Stimulated activated CD4-positive, alpha-beta T cell treated with anti-CD3 and anti-CD28 coated beads, TNF-alpha, amount 100 ng/mL, for 4 hours (primary cell): ENCODE results near the gene KIAA2012.

Experiments
- DNase-seq, 3 experiments: peaks; one replicate each; pipeline ENCODE4 v3.0.0-alpha.2; 2020; ENCODE audit warnings: low read depth in 3 of 3

Gene KIAA2012

DNA sequence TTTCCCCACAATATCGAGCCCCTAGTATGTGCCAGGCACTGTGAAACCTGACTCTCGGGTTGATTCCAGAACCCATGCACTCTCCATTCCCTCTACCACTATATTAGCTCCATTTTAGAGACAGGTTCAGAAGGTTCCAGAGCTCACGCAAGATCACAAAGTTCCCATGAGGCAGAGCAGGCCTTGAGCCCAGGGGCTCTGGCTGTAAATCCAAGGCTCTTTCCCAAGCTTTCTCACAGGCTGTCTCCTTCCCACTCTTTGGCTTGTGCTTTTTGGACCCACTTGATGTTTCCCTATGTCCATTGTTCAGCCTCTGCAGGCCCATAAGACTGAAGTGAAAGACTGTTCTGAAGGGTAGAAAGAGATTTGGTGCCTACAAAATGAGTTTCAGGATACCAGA, 15.7 kb downstream of the KIAA2012 start:
- DNase-seq, result no peak

DNA sequence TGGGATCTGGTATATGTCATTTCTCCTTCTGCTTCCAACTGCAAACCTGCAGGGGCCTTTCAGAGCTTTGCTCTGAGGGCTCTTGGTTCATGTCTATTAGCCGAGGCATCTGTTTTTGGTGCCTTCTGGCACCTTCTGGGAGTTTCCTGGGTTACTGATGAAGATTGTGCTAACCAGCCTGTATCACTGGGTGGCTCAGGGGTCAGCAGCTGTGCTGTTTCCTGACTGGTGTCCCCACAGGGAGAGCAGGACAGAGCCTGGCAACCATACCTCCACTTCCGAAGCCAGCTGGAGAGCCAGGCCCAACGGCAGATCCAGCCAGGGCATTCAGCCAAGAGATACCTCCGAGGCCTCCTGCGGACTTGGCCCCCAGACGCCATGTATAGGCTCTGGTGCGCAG, 17.5 kb downstream of the KIAA2012 start:
- no peak for DNase-seq

DNA sequence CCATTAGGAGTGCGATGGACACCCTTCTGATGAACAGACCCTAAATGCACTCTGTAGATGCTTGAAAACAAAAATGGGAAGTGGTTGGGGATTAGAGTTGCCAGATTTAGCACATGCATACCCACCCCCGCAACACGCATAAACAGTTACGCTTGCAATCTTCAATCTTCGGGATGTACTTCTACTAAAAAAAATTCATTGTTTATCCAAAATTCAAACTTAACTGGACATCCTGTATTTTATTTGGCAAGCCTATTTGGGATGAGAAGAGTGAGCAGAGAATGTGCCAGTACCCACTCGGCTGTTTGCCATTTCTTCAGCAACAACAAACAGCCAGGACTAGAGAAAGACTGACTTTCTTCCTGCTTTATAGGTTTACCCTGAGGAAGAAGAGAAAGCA, 18.4 kb downstream of the KIAA2012 start:
- no peak for DNase-seq

DNA sequence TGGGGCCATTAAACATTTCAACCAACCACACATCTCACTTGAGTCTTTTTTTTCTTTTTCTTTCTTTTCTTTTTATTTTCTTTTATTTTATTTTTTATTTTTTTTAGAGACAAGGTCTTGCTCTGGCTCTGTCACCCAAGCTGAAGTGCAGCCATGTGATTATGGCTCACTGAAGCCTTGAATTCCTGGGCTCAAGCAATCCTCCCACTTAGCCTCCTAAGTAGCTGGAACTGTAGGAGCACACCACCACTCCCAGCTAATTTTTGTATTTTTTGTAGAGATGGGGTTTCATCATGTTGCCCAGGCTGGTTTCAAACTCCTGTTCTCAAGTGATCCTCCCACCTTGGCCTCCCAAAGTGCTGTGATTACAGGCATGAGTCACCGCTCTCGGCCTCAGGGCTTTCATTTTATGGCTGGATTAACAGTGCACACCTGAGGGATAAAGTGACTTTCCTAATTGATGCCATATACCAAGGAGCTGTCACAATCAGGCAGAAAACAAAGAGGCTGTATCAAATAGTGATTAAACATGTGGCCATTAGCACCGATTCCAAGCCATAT, 21.5 kb downstream of the KIAA2012 start:
- no peak for DNase-seq

DNA sequence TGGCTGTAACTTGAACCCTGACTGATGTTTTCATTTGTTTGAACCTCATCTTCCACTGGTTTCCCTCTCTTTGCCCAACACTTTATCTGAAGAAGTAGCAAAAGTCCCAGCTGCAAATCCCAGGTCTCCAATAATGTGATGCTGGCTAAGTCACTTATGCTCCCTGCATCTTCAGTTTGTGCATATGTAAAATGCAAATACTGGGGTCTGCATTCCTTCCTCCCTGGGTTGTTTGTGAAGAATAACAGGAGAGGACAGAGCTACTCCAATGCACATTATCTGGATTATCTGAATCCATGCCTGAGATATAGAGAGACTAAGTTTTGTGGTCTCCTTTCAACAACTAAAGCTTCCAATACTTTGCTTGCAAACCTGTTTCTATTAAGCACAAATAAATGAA, 22.2 kb downstream of the KIAA2012 start:
- no peak for DNase-seq

DNA sequence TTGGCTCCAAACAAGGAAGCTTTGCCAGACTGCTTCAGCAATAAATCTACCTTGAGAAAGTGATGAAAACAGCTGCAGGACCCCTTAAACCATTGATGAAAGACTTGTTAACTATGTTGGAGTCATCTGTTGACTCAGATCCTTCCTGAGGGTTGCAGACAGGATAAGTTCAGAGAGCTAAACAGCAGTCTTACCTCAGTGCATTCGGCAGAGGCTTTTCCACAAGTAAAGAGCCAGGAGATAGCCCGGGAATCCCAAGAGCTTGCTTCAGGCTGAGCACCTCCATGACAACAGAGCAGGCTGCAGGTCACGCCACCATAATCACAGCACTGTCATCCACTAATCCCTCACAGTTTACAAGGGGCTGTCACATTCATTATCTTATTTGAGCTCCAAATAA, 23.7 kb downstream of the KIAA2012 start:
- DNase-seq, result no peak

DNA sequence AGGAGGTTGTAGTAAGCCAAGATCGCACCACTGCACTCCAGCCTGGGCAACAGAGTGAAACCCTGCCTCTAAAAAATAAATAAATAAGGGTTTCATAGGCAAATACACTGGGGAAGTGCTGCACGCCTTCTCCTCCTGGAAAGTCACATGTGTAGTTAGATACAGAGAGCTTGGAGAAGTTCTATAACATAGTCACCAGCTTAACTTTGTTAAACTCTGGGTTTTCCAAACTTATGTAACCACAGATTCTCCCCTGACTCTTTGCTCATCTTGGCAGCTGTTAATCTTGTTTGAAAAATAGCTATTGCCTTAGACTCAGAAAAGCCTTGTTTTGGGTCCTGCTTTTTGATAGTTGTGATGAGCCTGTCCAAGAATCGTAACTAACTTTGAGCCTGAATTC, 25.2 kb downstream of the KIAA2012 start:
- DNase-seq, result no peak

DNA sequence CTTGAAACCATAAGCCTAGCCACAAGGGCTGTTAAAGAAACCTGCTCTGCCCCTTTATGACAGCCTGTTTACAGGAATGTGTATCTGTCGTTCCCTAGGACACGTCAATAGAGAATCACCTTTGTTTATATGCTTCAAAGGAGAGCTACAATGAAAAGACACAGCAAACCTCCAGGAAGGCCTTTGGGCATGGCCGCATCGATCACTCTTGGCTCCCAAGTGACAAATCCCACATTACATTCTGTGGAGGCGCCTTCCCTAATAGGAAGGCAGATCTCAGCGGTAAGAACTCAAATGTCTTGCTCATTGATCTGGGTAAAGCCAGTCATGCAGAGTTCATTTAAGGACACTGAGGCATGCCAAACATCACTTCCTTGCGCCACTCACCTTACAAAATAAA, 26.5 kb downstream of the KIAA2012 start:
- DNase-seq, result no peak

DNA sequence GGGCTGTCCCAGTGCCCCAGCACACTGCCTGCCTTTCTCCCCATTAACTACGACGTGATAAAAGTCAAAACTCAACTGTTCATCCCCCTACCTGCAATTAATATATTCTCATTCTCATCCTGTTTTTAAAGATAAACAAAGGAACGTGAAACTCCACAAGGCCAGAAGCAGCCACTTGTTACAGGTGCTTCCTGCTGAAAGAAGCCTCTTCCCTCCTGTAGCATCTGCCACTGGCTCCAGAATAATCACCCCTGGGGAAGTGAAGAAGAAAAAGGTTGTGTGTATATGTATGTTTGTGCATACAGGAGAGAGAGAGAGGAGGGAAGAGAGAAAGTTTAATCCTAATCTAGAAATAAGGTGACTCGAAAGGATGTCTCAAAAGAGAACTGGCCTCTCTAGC, 27.1 kb downstream of the KIAA2012 start:
- no peak for DNase-seq

DNA sequence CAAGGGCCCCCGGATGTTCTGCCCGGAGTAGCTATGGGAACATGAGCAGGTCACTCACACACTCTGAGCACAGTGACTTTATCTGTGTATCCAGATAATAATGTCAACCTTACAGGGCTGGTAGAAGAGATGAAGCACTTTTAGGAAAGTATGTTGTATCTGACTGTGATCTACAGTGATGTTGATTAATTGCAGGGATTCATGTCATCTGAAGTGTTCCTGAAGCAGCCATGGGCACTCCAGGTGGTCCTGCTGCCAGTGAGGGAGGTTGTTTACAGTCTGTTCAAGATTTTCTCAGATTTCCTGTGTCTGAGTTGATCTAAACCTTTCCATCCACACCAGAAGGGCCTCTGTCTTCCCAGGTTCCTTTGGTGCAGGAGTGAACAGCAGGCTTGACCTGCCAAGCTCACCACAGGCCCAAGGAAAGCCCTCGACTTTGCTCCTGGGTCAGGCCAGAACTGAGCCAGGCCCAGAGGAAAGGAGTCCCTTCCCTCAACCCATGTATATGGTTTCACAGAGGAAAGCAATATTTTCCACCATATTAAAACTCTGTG, 28.0 kb downstream of the KIAA2012 start:
- no peak for DNase-seq

DNA sequence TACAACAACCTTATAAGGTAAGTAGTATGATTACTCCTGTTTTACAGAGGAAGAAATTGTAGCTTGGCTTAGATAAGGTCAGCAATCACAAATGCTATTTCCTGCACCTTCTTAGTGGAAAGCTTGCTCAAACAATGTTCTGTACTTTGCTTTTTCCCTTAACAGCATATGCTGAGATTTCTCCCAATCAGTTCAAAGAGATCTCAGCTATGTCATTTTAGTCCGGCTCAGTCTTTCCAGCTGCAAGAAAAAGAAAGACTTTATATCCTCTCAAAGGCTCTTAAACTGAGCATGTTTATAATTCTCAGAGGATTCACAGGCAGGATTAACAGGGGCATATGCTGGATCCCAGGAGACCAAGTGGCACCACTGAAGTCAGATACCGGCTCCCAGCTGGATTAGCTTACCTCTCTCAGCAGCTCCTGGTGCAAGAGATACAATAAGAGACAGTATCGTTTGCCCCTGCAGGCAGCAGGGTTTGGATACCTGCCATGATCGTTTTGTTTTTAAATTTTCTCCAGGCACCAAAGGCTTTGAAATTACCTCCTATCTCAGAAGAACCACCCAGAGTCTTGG, 29.5 kb downstream of the KIAA2012 start:
- DNase-seq, result no peak

DNA sequence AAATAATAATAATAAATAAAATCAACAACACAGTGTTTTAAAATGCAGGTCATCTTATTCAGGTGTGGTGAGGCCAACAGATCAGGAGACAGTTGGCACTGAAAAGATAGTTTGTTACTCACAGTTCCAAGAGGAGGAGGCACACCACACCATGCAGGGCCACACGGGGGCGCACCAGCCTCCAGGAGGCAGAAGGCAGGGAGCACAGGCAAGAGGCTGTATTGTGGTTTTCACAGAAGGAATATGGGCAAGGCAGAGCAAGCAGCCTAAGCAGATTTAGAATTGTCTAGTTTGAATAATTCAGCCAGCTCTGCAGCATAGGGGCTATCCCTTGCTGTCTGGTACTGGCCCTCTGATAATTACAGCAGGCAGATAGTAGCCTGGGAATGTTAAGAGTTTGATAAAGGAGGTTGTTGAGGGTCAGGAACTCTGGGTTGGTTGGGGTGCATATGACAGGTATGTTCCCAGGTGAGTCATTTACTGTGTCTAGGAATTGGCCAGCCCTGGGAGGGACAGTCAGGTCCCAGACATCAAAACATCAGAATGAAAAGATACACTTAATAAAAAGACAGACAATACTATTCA, 31.3 kb downstream of the KIAA2012 start:
- DNase-seq, result no peak

DNA sequence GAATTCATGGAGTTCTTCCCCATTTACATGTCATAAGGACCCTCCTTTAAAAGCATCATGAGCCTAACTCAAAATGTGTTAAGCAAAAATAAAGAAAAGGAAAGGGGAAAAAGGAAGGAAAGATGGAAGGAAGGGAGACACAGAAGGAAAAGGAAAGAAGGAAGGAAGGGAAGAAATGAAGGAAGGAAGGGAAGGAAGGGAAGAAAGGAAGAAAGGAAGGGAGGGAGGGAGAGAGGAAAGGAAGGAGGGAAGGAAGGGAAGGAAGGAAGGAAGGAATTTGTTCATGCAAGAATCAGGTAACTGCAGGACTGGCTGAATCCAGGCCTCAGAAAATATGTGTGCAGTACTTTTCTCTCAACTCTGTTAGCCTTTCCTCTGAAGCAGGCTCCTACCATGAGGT, 32.0 kb downstream of the KIAA2012 start:
- no peak for DNase-seq

DNA sequence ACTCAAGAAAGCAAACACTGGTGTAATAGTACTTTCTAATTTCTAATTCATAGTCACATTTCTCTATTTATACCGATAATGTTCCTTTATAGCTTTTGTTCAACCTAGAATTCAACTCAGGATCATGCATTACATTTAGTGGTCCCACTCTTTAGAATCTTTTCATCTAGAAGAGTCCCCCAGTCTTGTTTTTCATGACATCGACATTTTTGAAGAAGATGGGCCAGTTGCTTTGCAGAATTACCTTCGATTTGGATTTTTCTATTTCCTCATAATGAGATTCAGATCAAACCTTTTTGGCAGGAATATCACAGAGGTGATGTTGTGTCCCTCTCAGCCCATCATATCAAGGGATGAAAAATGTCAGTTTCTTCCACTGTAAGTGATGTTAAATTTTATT, 35.3 kb downstream of the KIAA2012 start:
- no peak for DNase-seq

DNA sequence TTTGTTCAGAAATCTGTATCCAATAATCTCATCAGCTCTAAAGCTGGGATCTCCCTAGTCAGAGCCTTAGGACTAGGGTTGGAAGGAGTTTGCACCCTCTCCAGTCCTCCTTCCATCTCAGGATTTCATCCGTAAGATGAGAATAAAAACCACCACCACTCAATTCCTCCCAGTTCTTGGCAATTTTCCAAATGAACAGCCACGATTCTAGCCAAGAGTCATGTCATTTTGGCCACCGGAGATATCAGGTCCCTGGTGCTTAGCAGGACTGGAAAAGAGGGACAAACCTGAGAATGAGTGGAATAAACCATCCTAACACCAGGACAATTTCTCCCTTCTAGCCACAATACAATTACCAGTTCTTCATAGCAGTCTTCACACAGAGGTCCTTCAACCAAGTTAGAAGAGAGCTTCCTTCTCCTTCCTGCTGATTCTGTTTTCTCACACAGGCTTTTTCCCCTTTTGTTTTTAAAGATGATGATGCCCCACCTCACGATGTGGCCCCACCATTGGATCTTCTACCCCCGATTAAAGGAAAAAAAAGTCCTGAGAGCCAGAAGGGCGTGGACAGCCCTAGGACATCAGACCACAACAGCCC, 36.2 kb downstream of the KIAA2012 start:
- DNase-seq, result no peak

DNA sequence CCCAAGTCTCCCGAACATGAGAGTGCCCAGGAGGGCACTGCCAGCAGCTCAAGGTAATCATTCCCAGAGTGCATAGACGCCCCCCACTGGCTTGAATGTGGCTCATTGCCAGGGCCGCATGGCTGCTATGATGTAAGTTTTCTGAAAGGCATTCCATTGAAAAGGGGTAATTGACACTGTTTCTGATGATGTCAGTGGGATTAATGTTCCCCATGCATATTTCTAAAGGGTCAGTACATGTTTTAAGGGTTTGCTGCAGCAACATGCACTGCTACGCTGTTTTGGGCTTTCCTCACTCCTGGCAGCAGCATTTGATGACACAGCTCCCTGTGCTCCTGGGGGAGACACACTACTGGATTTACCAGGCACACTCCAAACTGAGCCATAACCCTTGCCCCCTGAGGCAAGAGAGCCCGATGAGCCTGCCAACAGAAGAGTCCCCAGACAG, 36.7 kb downstream of the KIAA2012 start:
- no peak for DNase-seq

DNA sequence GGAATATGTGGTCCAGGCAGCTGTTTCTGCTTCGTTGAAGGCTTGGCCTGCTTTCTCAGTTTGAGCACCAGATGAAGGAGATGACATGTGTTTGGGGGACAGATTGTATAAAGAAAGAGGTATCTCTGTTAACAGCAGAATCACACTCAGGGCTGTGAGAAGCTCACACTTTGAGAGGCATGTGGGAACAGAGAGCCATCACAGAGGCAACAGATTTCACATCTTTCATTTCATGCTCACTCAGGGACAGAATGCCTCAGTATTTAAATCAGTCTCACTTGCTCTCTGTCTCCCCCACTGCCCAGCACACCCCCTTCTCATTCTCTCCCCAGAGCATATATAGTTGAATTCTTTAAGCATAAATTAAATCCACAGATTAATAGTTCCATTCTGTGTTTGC, 37.4 kb downstream of the KIAA2012 start:
- DNase-seq, result no peak

DNA sequence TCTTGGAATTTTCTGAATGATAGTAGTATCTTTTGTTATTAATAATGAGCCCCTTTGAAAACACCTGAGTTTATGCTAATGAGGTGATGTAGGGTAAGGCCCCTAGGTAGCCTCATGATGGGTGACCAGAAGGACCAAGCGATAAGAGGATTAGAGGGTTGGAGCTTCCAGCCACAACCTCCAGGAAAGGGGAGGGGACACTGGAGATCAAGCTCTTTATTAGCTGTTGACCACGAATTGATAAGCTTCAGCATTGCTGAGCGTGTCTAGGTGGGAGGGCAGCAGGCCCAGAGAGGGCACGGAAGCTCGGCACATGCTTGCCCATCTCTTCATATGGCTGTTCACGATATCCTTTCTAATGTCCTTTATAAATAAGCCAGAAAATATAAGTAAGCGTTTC, 39.0 kb downstream of the KIAA2012 start:
- DNase-seq, result no peak

DNA sequence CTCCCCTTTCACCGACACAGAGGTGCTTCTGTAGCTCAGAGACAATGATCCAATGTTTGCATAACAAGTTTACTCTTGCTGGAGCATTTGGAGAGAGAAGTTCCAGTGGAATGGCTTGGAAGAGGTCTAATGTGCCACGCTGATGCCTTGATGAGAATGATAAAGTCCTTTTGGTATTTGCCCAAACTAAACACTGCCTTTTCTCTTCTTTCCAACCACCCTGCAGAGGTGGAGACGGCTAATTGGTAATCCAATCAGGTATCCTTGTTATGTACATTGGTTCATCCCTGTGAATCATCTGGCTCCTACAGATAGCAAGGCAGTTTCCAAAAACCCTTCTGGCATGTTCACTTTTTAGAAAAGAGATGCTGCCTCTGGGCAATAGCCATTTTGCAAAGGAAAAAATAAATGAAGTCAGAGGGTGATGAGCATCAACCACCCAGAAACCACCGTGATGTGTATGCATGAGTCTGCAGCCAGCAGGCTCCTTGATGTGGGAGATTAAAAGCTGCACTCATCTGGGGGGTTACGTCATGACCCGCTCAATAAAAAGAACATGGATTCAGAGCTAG, 40.6 kb downstream of the KIAA2012 start:
- no peak for DNase-seq

DNA sequence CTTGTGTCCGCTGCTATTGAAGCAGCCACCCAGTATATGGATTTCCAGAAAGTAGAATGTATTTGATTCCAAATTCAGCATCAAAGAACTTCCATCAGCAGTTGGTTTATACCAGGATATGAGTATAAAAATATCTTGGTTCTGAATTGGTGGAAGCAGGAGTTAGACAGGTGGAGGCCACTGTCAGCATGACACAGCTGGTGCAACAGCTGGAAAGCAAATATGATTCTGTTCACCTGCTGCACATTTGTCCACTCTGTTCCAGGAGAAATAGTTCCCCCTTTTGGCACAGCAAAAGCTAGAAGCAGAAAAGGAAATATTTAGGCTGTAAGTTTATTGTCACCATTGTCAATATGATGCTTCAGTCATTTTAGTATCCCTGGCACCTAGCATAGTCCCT, 41.2 kb downstream of the KIAA2012 start:
- DNase-seq, result no peak

DNA sequence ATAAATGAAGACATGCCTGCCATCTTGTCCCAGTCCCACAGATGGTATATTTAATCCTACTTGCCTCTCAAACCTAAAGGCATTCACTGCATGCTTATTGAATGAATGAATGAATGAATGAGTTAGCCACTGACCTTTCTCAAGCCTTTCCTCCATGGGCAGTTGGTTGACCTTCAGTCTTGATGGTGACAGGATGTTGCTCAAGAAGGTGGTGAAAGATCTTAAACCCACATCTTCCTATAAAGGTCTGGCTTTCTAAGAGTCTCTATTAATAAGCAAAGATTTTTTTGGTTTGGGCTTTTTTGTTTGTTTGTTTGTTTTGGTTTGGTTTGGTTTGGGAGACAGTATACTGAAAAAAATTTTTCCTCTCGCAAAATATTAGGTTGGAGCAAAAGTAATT, 41.7 kb downstream of the KIAA2012 start:
- DNase-seq, result no peak

DNA sequence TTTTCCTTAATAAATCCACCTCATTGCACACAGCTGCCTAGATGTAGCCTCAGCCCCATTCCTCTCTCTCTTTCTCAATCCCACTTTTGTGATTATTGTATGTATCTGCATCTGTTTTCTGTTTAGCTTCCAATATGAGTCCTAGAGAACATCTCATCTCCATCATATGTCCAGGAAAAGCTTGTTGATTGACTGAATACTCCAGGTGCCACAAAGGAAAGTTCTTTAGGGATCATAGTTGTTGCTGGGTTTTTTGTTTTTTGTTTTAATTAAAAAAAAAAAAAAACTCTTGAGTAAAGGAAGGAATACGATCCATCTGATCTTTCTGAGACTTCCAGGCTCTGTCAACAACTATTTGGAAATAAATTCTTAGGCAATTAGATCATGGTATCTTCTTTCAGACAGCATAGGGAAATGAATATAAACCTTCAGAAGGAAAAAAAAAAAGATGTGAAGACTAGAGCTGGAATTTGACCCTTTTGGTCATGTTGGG, 42.5 kb downstream of the KIAA2012 start:
- DNase-seq, result no peak

DNA sequence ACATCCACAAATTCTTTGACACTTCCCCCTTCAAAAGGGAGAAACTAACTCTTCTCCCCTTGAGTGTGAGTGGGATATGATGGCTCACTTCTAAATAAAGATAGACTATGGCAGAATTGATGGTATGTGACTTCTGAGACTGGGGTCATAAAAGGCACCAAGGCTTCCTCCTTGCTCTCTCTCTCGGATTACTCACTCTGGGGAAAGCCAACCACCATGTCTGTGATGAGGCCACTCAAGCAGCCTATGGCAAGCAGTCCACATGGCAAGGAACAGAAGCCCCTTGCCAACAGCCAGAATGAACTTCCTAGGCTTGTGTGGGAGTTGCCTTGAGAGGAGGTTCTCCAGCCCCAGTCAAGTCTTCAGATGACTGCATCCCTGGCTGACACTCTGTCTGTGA, 43.6 kb downstream of the KIAA2012 start:
- DNase-seq, result no peak
